ENCODE results near the gene BCL10. TPM values are rescaled to one million over a fixed set of nuclear protein-coding genes. Genes with fewer than 3 reads are reported as not detected.

The BCL10 gene
- total RNA-seq, 1 experiment from 2014 or later = 26.1 TPM

GRCh38 chr1:85216697-85217096 is 59.7 kb downstream of the BCL10 start:
- Mint-ChIP-seq H3K4me3 (no peak overlapping the region), H3K27ac (no peak overlapping the region; a peak in 1 of 7 replicates), H3K27me3 (ENCODE audit: low read depth) (no peaks in the 10 kb centered on the region), H3K4me1 (peaks cover 16 to 19% of the 10 kb centered on the region in 2 experiments), H3K36me3 (ENCODE audit: insufficient read depth in 1 of 3, low read depth in 3 of 3) (peaks cover 0 to 5% (median 0%) of the 10 kb centered on the region in 3 experiments; a peak in 2 of 7 replicates), H3K9me3 (no peaks in the 10 kb centered on the region)
- H4K5ac ChIP-seq (ENCODE audit: insufficient read length, low read depth, low read length) = no peak overlapping the region
- no peak overlapping the region for H4K8ac ChIP-seq (replicated peaks; ENCODE audit: insufficient read length, low read depth, low read length)
- H2BK12ac ChIP-seq (ENCODE audit: insufficient read length, low read depth, low read length) = no peak overlapping the region
- no peak overlapping the region for H3K18ac ChIP-seq (ENCODE audit: insufficient read length, low read depth, low read length)
- no peak overlapping the region for H3K27ac ChIP-seq (ENCODE audit: insufficient read length, low read depth, low read length)
- no peaks in the 10 kb centered on the region for H3K79me1 ChIP-seq (ENCODE audit: insufficient read depth, low read depth, low read length, poor library complexity, severe bottlenecking)
- no peak overlapping the region for H3K23ac ChIP-seq (ENCODE audit: insufficient read length, low read depth, low read length)
- no peak overlapping the region for H2BK120ac ChIP-seq (ENCODE audit: low read depth, low read length, poor library complexity, severe bottlenecking)
- H3K27me3 ChIP-seq (ENCODE audit: insufficient read depth, low read length) = no peaks in the 10 kb centered on the region
- no peaks in the 10 kb centered on the region for H3K23me2 ChIP-seq (ENCODE audit: insufficient read length, low read depth, low read length, poor library complexity, severe bottlenecking)
- no peak overlapping the region for H3K14ac ChIP-seq (ENCODE audit: insufficient read depth, low read length)
- no peaks in the 10 kb centered on the region for H3K9me3 ChIP-seq (ENCODE audit: control insufficient read depth, low read depth, low read length)
- H3K56ac ChIP-seq (ENCODE audit: insufficient read length, low read depth, low read length) = no peak overlapping the region
- no peak for TF ChIP-seq CTCF (conservative IDR thresholded peaks at IDR 0.05)
- no peak overlapping the region for H3K9ac ChIP-seq (ENCODE audit: extremely low read depth, insufficient read length, low read length)
- no peak overlapping the region for H4K91ac ChIP-seq (ENCODE audit: insufficient read length, low read depth, low read length)
- no peak overlapping the region for H2BK15ac ChIP-seq (ENCODE audit: low read depth, low read length)
- H4K20me1 ChIP-seq (ENCODE audit: control insufficient read depth, insufficient read depth, insufficient read length) = no peaks in the 10 kb centered on the region
- DNase-seq = no peak
- H3T11ph ChIP-seq (ENCODE audit: low read length) = no peak overlapping the region
- H2BK20ac ChIP-seq (ENCODE audit: low read depth, low read length, poor library complexity, severe bottlenecking) = no peak overlapping the region
- no peak overlapping the region for H2AFZ ChIP-seq (ENCODE audit: low read length)
- H2BK5ac ChIP-seq (ENCODE audit: insufficient read length, low read length) = no peak overlapping the region
- H3K4ac ChIP-seq (ENCODE audit: low read depth, low read length) = no peak overlapping the region
- H2AK5ac ChIP-seq (ENCODE audit: insufficient read length, low read length) = no peak overlapping the region
- H3K79me2 ChIP-seq (ENCODE audit: insufficient read depth, low read length) = no peaks in the 10 kb centered on the region
- H3K4me1 ChIP-seq (ENCODE audit: insufficient read depth, low read length) = no peaks in the 10 kb centered on the region
- H3K4me2 ChIP-seq (ENCODE audit: insufficient read depth, insufficient read length, low read length) = no peak overlapping the region

Other genes starting within 250 kb of the BCL10 start
- gene MCOLN3, start 228.1 kb downstream of the BCL10 start, total RNA-seq (2021) = 10.6 and 10.8 TPM in 2 replicates
- gene SYDE2, start 75.6 kb downstream of the BCL10 start, total RNA-seq (2021) = 12.1 and 12.4 TPM in 2 replicates
- gene C1orf52, start 17.0 kb downstream of the BCL10 start, total RNA-seq (2021) = 45.1 and 48.2 TPM in 2 replicates
- 36.0 and 36.3 TPM in 2 replicates for gene DDAH1, start 188.5 kb upstream of the BCL10 start, total RNA-seq (2021)

Data from H9 (cell line).